SK-N-SH (cell line): ENCODE results near the gene PTPRC. TPM values are rescaled to one million over a fixed set of nuclear protein-coding genes. Genes with fewer than 3 reads are reported as not detected.

ENCODE experiments used
- CTCF ChIA-PET: fragments of 300-600, 350-600 bp; formaldehyde crosslinking; extraction: SDS; loops from one replicate; lab custom pipeline; 2021; lab: Yijun Ruan, JAX
- POLR2A ChIA-PET: fragments of 350-600 bp; sonication (Branson Sonifier 250); formaldehyde crosslinking; extraction: SDS; loops from one replicate; lab custom pipeline; 2020; ENCODE audit warnings: antibody characterized with exemption, inconsistent platforms; lab: Yijun Ruan, JAX
- DNase-seq: peaks from one replicate; pipeline ENCODE4 v3.0.0; 2012
- H2AFZ ChIP-seq: fragments of 200-600 bp; sonication (generic); 2 replicates; pipeline ENCODE4 v1.8.1; 2016; ENCODE audit warnings: antibody characterized with exemption, mild to moderate bottlenecking, low read depth
- H3F3A ChIP-seq: fragments of 200-600 bp; sonication (generic); replicated peaks from 2 replicates; pipeline ENCODE3; 2016; ENCODE audit warnings: antibody characterized with exemption, mild to moderate bottlenecking; ENCODE audit not compliant: insufficient read depth
- H3K27ac ChIP-seq, 2 experiments: fragments of 200-500 bp in 1 of 2; fragments of 200-600 bp in 1 of 2; sonication (Bioruptor generic) in 1 of 2; sonication (generic), shearing (Covaris generic) in 1 of 2; 2 replicates each; pipeline versions ENCODE4 v1.5.1 to v1.6.1; 2014 to 2016; ENCODE audit warnings: low read depth in 2 of 2, inconsistent platforms in 1 of 2, low read length in 1 of 2, mild to moderate bottlenecking in 1 of 2, mixed read lengths in 1 of 2
- H3K27me3 ChIP-seq: fragments of 200-600 bp; sonication (generic), shearing (Covaris generic); 2 replicates; pipeline ENCODE4 v1.6.1; 2016; ENCODE audit warnings: mixed run types; ENCODE audit not compliant: insufficient read depth
- H3K36me3 ChIP-seq, 2 experiments: fragments of 200-500 bp in 1 of 2; fragments of 200-600 bp in 1 of 2; sonication (Bioruptor generic) in 1 of 2; sonication (generic) in 1 of 2; replicated peaks in 1 of 2; 2 replicates each; pipeline versions ENCODE3 to v1.5.1; 2014 to 2016; ENCODE audit warnings: low read length in 1 of 2, mild to moderate bottlenecking in 1 of 2; ENCODE audit not compliant: insufficient read depth in 2 of 2, control insufficient read depth in 1 of 2
- H3K4me1 ChIP-seq, 2 experiments: fragments of 200-500 bp in 1 of 2; fragments of 200-600 bp in 1 of 2; sonication (Bioruptor generic) in 1 of 2; sonication (generic), shearing (Covaris generic) in 1 of 2; 2 replicates each; pipeline versions ENCODE4 v1.5.1 to v1.6.1; 2014 to 2016; ENCODE audit warnings: low read depth in 1 of 2, low read length in 1 of 2, mixed run types in 1 of 2; ENCODE audit not compliant: insufficient read depth in 2 of 2, control insufficient read depth in 1 of 2
- H3K4me2 ChIP-seq: fragments of 200-600 bp; sonication (generic), shearing (Covaris generic); 2 replicates; pipeline ENCODE4 v1.6.1; 2017; ENCODE audit warnings: mixed run types
- H3K4me3 ChIP-seq, 2 experiments: fragments of 200-500 bp in 1 of 2; fragments of 200-600 bp in 1 of 2; sonication (Bioruptor generic) in 1 of 2; sonication (generic), shearing (Covaris generic) in 1 of 2; 2 replicates each; pipeline versions ENCODE4 v1.5.1 to v1.8.1; 2014 to 2016; ENCODE audit warnings: low read depth in 2 of 2, inconsistent platforms in 1 of 2, low read length in 1 of 2, mild to moderate bottlenecking in 1 of 2, mixed read lengths in 1 of 2, moderate library complexity in 1 of 2
- H3K79me2 ChIP-seq: fragments of 200-600 bp; sonication (generic); 2 replicates; pipeline ENCODE4 v1.8.1; 2017; ENCODE audit warnings: mild to moderate bottlenecking; ENCODE audit not compliant: insufficient read depth
- H3K9ac ChIP-seq: fragments of 200-600 bp; sonication (generic); 2 replicates; pipeline ENCODE4 v1.6.1; 2017; ENCODE audit warnings: mixed run types
- H3K9me2 ChIP-seq: fragments of 200-600 bp; sonication (generic); 2 replicates; pipeline ENCODE4 v1.6.1; 2017; ENCODE audit warnings: mixed run types
- H3K9me3 ChIP-seq: fragments of 200-600 bp; sonication (generic); 2 replicates; pipeline ENCODE4 v1.6.1; 2017; ENCODE audit warnings: mixed run types, mild to moderate bottlenecking, moderate library complexity
- H4K20me1 ChIP-seq: fragments of 200-600 bp; sonication (generic); 2 replicates; pipeline ENCODE4 v1.6.1; 2017; ENCODE audit warnings: mild to moderate bottlenecking, mixed run types; ENCODE audit not compliant: insufficient read depth
- ELF1 ChIP-seq: IDR thresholded peaks from 2 replicates; pipeline ENCODE4 v1.4.0; 2012
- EZH2phosphoT487 ChIP-seq: fragments of 200-600 bp; sonication (generic); IDR thresholded peaks from 2 replicates; pipeline ENCODE4 v1.6.1; 2017; ENCODE audit warnings: low read depth, mixed run types, mild to moderate bottlenecking, antibody characterized with exemption, moderate library complexity, borderline replicate concordance
- FOXJ3 ChIP-seq: sonication (generic); formaldehyde crosslinking; IDR thresholded peaks from 2 replicates; pipeline ENCODE4 v1.5.1; 2020; ENCODE audit warnings: mild to moderate bottlenecking, missing genetic modification reagents
- FOXM1 ChIP-seq: IDR thresholded peaks from 2 replicates; pipeline ENCODE4 v1.4.0; 2012; ENCODE audit warnings: low read depth, mild to moderate bottlenecking
- GABPA ChIP-seq: IDR thresholded peaks from 2 replicates; pipeline ENCODE4 v1.4.0; 2012; ENCODE audit warnings: low read depth, mild to moderate bottlenecking
- GATA2 ChIP-seq: sonication (generic); formaldehyde crosslinking; IDR thresholded peaks from 2 replicates; pipeline ENCODE4 v1.5.0; 2020; ENCODE audit warnings: mild to moderate bottlenecking, missing genetic modification reagents
- JUND ChIP-seq: IDR thresholded peaks from 2 replicates; pipeline ENCODE4 v1.4.0; 2012
- MAX ChIP-seq: IDR thresholded peaks from 2 replicates; pipeline ENCODE4 v1.4.0; 2012; ENCODE audit warnings: low read depth
- MEF2A ChIP-seq: IDR thresholded peaks from 2 replicates; pipeline ENCODE4 v1.4.0; 2012; ENCODE audit warnings: low read depth, borderline replicate concordance
- NFIC ChIP-seq: IDR thresholded peaks from 2 replicates; pipeline ENCODE4 v1.4.0; 2012; ENCODE audit warnings: borderline replicate concordance
- POLR2AphosphoS5 ChIP-seq: IDR thresholded peaks from 2 replicates; pipeline ENCODE4 v1.6.1; 2012; ENCODE audit warnings: low read depth, low read length
- RAD21 ChIP-seq: IDR thresholded peaks from 2 replicates; pipeline ENCODE4 v1.6.1; 2012; ENCODE audit warnings: mild to moderate bottlenecking, low read length
- RCOR1 ChIP-seq: fragments of 150-350 bp; IDR thresholded peaks from 2 replicates; pipeline ENCODE4 v1.6.1; 2017; ENCODE audit warnings: antibody characterized with exemption, low read length
- RFX5 ChIP-seq: IDR thresholded peaks from 2 replicates; pipeline ENCODE4 v1.6.1; 2012; ENCODE audit warnings: mild to moderate bottlenecking, improper control_type of control experiment, low read length
- RXRA ChIP-seq: IDR thresholded peaks from 2 replicates; pipeline ENCODE4 v1.4.0; 2012; ENCODE audit warnings: low read depth, mild to moderate bottlenecking, borderline replicate concordance
- SIN3A ChIP-seq: IDR thresholded peaks from 2 replicates; pipeline ENCODE4 v1.6.1; 2012; ENCODE audit warnings: low read depth, mild to moderate bottlenecking, low read length, moderate library complexity, borderline replicate concordance
- TAF1 ChIP-seq: IDR thresholded peaks from 2 replicates; pipeline ENCODE4 v1.6.1; 2012; ENCODE audit warnings: low read depth, mild to moderate bottlenecking, low read length, moderate library complexity, borderline replicate concordance
- TCF12 ChIP-seq: IDR thresholded peaks from 2 replicates; pipeline ENCODE4 v1.4.0; 2012
- TEAD4 ChIP-seq: IDR thresholded peaks from 2 replicates; pipeline ENCODE4 v1.4.0; 2012; ENCODE audit warnings: mild to moderate bottlenecking, borderline replicate concordance; ENCODE audit not compliant: insufficient read depth
- WGBS: methylation state at CpG from one replicate; pipeline ENCODE4 v1.1.6; 2017; ENCODE audit warnings: low lambda C conversion rate; 5-methylcytosine and 5-hydroxymethylcytosine counted together
- polyA plus RNA-seq, 3 experiments: library from polyadenylated mRNA; depleted of rRNA; stranded (reverse); fragments of >200 nt; gene quantifications; 2 replicates each; pipeline ENCODE4 v1.2.3, GENCODE V29; 2012
- TF ChIP-seq, protein P1 (sequence below): fragments of 150-350 bp; IDR thresholded peaks from 2 replicates; pipeline ENCODE4 v1.6.1; 2016; ENCODE audit warnings: mild to moderate bottlenecking, low read depth, low read length
- TF ChIP-seq, protein P2 (sequence below): fragments of 200-600 bp; sonication (generic); IDR thresholded peaks from 2 replicates; pipeline ENCODE4 v1.6.1; 2017; ENCODE audit warnings: antibody characterized with exemption, mild to moderate bottlenecking, moderate library complexity
- TF ChIP-seq, protein P3 (sequence below): fragments of 150-350 bp; IDR thresholded peaks from 2 replicates; pipeline ENCODE4 v1.6.1; 2017; ENCODE audit warnings: antibody characterized with exemption, low read length, low read depth, borderline replicate concordance

Gene PTPRC
- polyA plus RNA-seq, 1 of the 3 experiments (the other 2 are of a cell fraction), result 0.03 TPM

- Histone ChIP-seq H3K9me3 (no peaks in the 10 kb centered on the region), H3K9ac (no peak overlapping the region), H2AFZ (no peak overlapping the region), H3K36me3 (no peaks in the 10 kb centered on the region), H3F3A (peaks cover 25% of the 10 kb centered on the region), H3K27ac (peak overlapping the region in 1 of 2 experiments; percentile 92; a peak in 1 of 4 replicates)
- DNase-seq, result no peak
- WGBS, result 88% methylated on average over 2 of the region's 2 CpGs
- CTCF ChIA-PET, result no interaction called here
- POLR2A ChIA-PET, result no interaction called here
- TF ChIP-seq, protein P1, sequence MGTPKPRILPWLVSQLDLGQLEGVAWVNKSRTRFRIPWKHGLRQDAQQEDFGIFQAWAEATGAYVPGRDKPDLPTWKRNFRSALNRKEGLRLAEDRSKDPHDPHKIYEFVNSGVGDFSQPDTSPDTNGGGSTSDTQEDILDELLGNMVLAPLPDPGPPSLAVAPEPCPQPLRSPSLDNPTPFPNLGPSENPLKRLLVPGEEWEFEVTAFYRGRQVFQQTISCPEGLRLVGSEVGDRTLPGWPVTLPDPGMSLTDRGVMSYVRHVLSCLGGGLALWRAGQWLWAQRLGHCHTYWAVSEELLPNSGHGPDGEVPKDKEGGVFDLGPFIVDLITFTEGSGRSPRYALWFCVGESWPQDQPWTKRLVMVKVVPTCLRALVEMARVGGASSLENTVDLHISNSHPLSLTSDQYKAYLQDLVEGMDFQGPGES, result no peak
- TF ChIP-seq MEF2A, result no peak
- TF ChIP-seq TEAD4, result no peak
- no peak for TF ChIP-seq GABPA
- TF ChIP-seq NFIC, result no peak
- TF ChIP-seq POLR2AphosphoS5, result no peak
- TF ChIP-seq FOXM1, result no peak
- no peak for TF ChIP-seq RAD21
- no peak for TF ChIP-seq EZH2phosphoT487
- no peak for TF ChIP-seq RCOR1
- TF ChIP-seq SIN3A, result no peak
- TF ChIP-seq FOXJ3 (CRISPR knock-in tag), result no peak
- TF ChIP-seq, all 33 proteins: peak for 0
- peaks cover 26 to 30% of the 10 kb centered on the region in 2 experiments; a peak in 3 of 4 replicates for H3K4me1 ChIP-seq
- no peaks in the 10 kb centered on the region for H3K9me2 ChIP-seq
- no peaks in the 10 kb centered on the region for H3K79me2 ChIP-seq
- no peak overlapping the region for H3K4me3 ChIP-seq
- H3K4me2 ChIP-seq, result no peak overlapping the region
- H3K27me3 ChIP-seq, result no peaks in the 10 kb centered on the region
- no peaks in the 10 kb centered on the region for H4K20me1 ChIP-seq
Measured at GRCh38 chr1:198677871-198678270, 39.0 kb downstream of the PTPRC start.

DNA sequence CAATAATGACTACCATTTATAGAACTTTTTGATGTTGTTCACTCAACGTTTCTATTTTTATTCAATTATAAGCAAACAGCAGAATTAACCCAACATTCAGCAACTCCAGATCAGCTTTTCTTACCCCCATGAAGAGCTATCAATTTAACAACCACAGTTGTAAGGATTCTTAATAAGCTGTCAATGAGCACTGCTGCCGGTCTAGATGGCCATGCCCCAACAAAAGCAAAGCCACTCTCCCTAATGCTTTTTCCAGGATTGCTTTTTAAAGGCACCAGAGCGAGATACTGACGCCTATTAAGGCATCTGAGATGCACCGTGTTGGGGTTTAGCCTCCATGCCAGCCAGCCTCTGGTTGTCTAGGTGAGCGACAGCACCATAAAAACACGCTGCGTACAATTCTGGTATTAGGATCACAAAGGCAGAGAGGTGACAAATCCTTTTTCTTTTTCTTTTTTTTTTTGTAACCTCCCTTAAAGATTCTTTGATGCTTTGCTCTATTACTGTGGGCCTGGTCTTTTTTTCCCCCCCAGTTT lies 39.5 kb downstream of the PTPRC start:
- H3K27ac ChIP-seq, result no peak overlapping the region
- H2AFZ ChIP-seq, result no peak overlapping the region
- peaks cover 30 to 31% of the 10 kb centered on the region in 2 experiments; a peak in 3 of 4 replicates for H3K4me1 ChIP-seq
- WGBS, result 98% methylated on average over 8 of the region's 8 CpGs
- H3K36me3 ChIP-seq, result no peaks in the 10 kb centered on the region
- no peaks in the 10 kb centered on the region for H3K9me3 ChIP-seq
- POLR2A ChIA-PET, result no interaction called here
- DNase-seq, result no peak
- H3K79me2 ChIP-seq, result no peaks in the 10 kb centered on the region
- no peak overlapping the region for H3K4me2 ChIP-seq
- no peaks in the 10 kb centered on the region for H3K9me2 ChIP-seq
- CTCF ChIA-PET, result no interaction called here
- H3K9ac ChIP-seq, result no peak overlapping the region
- peaks cover 24% of the 10 kb centered on the region for H3F3A ChIP-seq
- H4K20me1 ChIP-seq, result no peaks in the 10 kb centered on the region
- no peak overlapping the region for H3K4me3 ChIP-seq
- H3K27me3 ChIP-seq, result no peaks in the 10 kb centered on the region
- TF ChIP-seq, protein P1, result no peak
- no peak for TF ChIP-seq GATA2
- no peak for TF ChIP-seq POLR2AphosphoS5
- TF ChIP-seq TEAD4, result no peak
- no peak for TF ChIP-seq RFX5
- TF ChIP-seq FOXJ3 (CRISPR knock-in tag), result no peak
- TF ChIP-seq TCF12, result no peak
- no peak for TF ChIP-seq FOXM1
- TF ChIP-seq NFIC, result no peak
- no peak for TF ChIP-seq TAF1
- TF ChIP-seq, protein P2, sequence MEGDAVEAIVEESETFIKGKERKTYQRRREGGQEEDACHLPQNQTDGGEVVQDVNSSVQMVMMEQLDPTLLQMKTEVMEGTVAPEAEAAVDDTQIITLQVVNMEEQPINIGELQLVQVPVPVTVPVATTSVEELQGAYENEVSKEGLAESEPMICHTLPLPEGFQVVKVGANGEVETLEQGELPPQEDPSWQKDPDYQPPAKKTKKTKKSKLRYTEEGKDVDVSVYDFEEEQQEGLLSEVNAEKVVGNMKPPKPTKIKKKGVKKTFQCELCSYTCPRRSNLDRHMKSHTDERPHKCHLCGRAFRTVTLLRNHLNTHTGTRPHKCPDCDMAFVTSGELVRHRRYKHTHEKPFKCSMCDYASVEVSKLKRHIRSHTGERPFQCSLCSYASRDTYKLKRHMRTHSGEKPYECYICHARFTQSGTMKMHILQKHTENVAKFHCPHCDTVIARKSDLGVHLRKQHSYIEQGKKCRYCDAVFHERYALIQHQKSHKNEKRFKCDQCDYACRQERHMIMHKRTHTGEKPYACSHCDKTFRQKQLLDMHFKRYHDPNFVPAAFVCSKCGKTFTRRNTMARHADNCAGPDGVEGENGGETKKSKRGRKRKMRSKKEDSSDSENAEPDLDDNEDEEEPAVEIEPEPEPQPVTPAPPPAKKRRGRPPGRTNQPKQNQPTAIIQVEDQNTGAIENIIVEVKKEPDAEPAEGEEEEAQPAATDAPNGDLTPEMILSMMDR, result no peak
- no peak for TF ChIP-seq EZH2phosphoT487
- TF ChIP-seq JUND, result no peak
- TF ChIP-seq MAX, result no peak
- TF ChIP-seq RXRA, result no peak
- TF ChIP-seq, protein P3, sequence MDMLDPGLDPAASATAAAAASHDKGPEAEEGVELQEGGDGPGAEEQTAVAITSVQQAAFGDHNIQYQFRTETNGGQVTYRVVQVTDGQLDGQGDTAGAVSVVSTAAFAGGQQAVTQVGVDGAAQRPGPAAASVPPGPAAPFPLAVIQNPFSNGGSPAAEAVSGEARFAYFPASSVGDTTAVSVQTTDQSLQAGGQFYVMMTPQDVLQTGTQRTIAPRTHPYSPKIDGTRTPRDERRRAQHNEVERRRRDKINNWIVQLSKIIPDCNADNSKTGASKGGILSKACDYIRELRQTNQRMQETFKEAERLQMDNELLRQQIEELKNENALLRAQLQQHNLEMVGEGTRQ, result no peak
- no peak for TF ChIP-seq RAD21
- TF ChIP-seq MEF2A, result no peak
- no peak for TF ChIP-seq ELF1
